ENCODE results near the gene SMPD1.
A peak's percentile ranks its signal among the peaks of the same experiment; 100 is the strongest.

The SMPD1 gene

DNA sequence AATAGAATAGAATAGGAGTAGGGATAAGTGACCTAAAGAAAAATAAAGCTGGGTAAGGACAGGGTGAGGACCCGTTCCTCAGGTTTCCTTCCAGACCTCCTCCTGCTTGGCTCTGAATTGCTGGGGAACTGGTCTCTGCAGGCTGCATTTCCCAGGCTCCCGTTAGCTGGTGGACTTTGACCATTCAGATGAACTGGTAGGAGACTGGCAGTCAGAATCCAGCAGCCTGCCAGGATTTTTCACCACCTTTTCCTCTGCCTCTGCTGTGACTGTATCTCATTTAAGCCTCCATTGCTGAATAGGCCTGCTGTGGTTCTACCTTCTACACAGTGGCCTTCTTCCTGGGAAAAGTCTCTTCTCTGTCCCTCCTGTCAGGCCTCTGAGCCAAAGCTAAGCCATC lies 24.6 kb upstream of the SMPD1 start:
- no peaks in the 10 kb centered on the region for H4K20me1 ChIP-seq (ENCODE audit: insufficient read depth, low read length, poor library complexity, severe bottlenecking)
- no peaks in the 10 kb centered on the region for H3F3A ChIP-seq (ENCODE audit: low read depth)
- H3K4me3 ChIP-seq (ENCODE audit: low read length, poor library complexity, severe bottlenecking), result no peak overlapping the region
- H3K79me2 ChIP-seq (ENCODE audit: insufficient read depth, low read length), result no peaks in the 10 kb centered on the region
- no peaks in the 10 kb centered on the region for H3K4me1 ChIP-seq (ENCODE audit: insufficient read depth, low read length, poor library complexity, severe bottlenecking)
- no peaks in the 10 kb centered on the region for H3K9me2 ChIP-seq (replicated peaks; ENCODE audit: low read depth, low read length)
- H3K9ac ChIP-seq (ENCODE audit: low read depth, low read length, poor library complexity, severe bottlenecking), result no peak overlapping the region
- no peaks in the 10 kb centered on the region for H3K36me3 ChIP-seq (ENCODE audit: insufficient read depth, low read length)
- no peaks in the 10 kb centered on the region for H3K27me3 ChIP-seq (ENCODE audit: insufficient read depth, low read length, poor library complexity, severe bottlenecking)
- no peak overlapping the region for H2AFZ ChIP-seq (ENCODE audit: low read length)
- no peaks in the 10 kb centered on the region for H3K9me3 ChIP-seq (ENCODE audit: insufficient read depth, low read depth, low read length)
- H3K4me2 ChIP-seq (ENCODE audit: low read depth, low read length, poor library complexity, severe bottlenecking), result no peak overlapping the region
- TF ChIP-seq, protein P1, sequence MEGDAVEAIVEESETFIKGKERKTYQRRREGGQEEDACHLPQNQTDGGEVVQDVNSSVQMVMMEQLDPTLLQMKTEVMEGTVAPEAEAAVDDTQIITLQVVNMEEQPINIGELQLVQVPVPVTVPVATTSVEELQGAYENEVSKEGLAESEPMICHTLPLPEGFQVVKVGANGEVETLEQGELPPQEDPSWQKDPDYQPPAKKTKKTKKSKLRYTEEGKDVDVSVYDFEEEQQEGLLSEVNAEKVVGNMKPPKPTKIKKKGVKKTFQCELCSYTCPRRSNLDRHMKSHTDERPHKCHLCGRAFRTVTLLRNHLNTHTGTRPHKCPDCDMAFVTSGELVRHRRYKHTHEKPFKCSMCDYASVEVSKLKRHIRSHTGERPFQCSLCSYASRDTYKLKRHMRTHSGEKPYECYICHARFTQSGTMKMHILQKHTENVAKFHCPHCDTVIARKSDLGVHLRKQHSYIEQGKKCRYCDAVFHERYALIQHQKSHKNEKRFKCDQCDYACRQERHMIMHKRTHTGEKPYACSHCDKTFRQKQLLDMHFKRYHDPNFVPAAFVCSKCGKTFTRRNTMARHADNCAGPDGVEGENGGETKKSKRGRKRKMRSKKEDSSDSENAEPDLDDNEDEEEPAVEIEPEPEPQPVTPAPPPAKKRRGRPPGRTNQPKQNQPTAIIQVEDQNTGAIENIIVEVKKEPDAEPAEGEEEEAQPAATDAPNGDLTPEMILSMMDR (conservative IDR thresholded peaks at IDR 0.05; ENCODE audit: low read length), result no peak

DNA sequence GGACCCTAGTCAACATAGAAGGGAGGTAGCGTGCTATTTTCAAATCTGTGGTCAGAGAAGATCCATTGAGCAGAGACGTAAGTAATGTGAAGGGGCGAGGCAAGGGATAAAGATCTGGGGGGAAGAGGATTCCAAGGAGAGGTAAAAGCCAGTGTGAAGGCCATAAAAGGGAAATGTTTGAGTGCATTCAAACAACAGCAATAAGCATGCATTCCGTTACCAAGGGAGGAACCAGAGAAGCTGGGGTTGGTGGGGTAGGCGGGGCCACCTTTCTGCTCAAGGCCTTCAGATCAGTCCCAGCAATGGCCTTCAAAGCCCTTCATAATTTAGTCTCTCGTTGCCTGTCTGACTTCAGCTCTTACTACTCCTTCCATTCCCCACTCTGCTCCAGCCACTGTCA lies 18.4 kb upstream of the SMPD1 start:
- Histone ChIP-seq H3K4me2 (ENCODE audit: low read depth, low read length, poor library complexity, severe bottlenecking) (no peak overlapping the region), H3F3A (ENCODE audit: low read depth) (no peaks in the 10 kb centered on the region), H3K4me3 (ENCODE audit: low read length, poor library complexity, severe bottlenecking) (no peak overlapping the region), H3K27me3 (ENCODE audit: insufficient read depth, low read length, poor library complexity, severe bottlenecking) (no peaks in the 10 kb centered on the region), H3K9ac (ENCODE audit: low read depth, low read length, poor library complexity, severe bottlenecking) (no peak overlapping the region), H3K36me3 (ENCODE audit: insufficient read depth, low read length) (no peaks in the 10 kb centered on the region), H3K4me1 (ENCODE audit: insufficient read depth, low read length, poor library complexity, severe bottlenecking) (no peaks in the 10 kb centered on the region), H3K9me2 (replicated peaks; ENCODE audit: low read depth, low read length) (no peaks in the 10 kb centered on the region), H3K79me2 (ENCODE audit: insufficient read depth, low read length) (no peaks in the 10 kb centered on the region), H3K9me3 (ENCODE audit: insufficient read depth, low read depth, low read length) (no peaks in the 10 kb centered on the region), H4K20me1 (ENCODE audit: insufficient read depth, low read length, poor library complexity, severe bottlenecking) (no peaks in the 10 kb centered on the region), H2AFZ (ENCODE audit: low read length) (no peak overlapping the region)
- TF ChIP-seq, protein P1 (conservative IDR thresholded peaks at IDR 0.05; ENCODE audit: low read length), result no peak
- no peak for TF ChIP-seq EZH2phosphoT487 (IDR thresholded peaks at IDR 0.05; ENCODE audit: borderline replicate concordance)

DNA sequence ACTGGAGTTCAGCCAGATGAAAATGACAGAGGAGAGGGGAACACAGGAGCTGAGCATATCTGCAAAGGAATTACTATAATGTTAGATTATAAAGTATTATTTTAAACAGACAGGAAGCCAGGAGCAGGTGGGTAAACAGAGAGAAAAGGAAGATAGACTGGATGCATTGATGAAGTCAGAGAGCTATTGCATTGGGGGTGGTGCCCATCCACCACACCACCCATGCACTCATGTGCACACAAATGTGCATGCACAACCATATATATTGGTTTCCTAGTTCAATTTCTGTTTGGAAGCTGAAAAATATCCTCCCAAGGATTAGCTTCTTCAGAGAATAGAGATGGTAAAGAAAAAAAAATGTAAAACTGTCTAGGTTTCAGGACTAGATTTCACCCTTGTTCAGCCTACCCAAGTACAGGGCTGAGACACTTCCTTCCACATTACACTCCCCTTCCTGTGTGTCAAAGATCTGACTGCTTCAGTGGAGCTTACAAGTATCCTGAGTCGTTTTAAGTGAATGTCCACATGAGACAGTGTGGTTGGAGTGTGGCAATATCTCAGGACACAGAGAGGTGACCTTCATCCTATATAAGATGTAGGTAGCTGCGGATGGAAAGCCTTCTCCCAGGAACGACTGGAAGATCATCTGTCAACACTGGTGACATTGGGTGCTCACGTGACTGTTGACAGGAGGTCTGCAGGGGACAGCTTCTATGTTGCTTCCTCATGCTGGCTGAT lies 12.2 kb upstream of the SMPD1 start:
- peak overlapping the region; percentile 30 for H3K9ac ChIP-seq (ENCODE audit: low read depth, low read length, poor library complexity, severe bottlenecking)
- H3K9me3 ChIP-seq (ENCODE audit: insufficient read depth, low read depth, low read length), result no peaks in the 10 kb centered on the region
- H2AFZ ChIP-seq (ENCODE audit: low read length), result peak overlapping the region; percentile 91
- no peaks in the 10 kb centered on the region for H3K79me2 ChIP-seq (ENCODE audit: insufficient read depth, low read length)
- no peaks in the 10 kb centered on the region for H3K36me3 ChIP-seq (ENCODE audit: insufficient read depth, low read length)
- H3K4me1 ChIP-seq (ENCODE audit: insufficient read depth, low read length, poor library complexity, severe bottlenecking), result peaks cover 14% of the 10 kb centered on the region
- H3F3A ChIP-seq (ENCODE audit: low read depth), result no peaks in the 10 kb centered on the region
- H3K4me3 ChIP-seq (ENCODE audit: low read length, poor library complexity, severe bottlenecking), result peak overlapping the region; percentile 48
- no peaks in the 10 kb centered on the region for H3K9me2 ChIP-seq (replicated peaks; ENCODE audit: low read depth, low read length)
- H3K27me3 ChIP-seq (ENCODE audit: insufficient read depth, low read length, poor library complexity, severe bottlenecking), result no peaks in the 10 kb centered on the region
- TF ChIP-seq, protein P1 (conservative IDR thresholded peaks at IDR 0.05; ENCODE audit: low read length), result no peak
- TF ChIP-seq EZH2phosphoT487 (IDR thresholded peaks at IDR 0.05; ENCODE audit: borderline replicate concordance), result no peak
- peak overlapping the region; percentile 61 for H3K4me2 ChIP-seq (ENCODE audit: low read depth, low read length, poor library complexity, severe bottlenecking)
- no peaks in the 10 kb centered on the region for H4K20me1 ChIP-seq (ENCODE audit: insufficient read depth, low read length, poor library complexity, severe bottlenecking)

All from Loucy (cell line).